COLO829 (cell line): ENCODE measurements around the gene AMDHD2.

Experiments used
- DNase-seq: peaks from one replicate; pipeline ENCODE4 v3.0.0; 2012; ENCODE audit warnings: low spot score

AMDHD2 gene

DNA sequence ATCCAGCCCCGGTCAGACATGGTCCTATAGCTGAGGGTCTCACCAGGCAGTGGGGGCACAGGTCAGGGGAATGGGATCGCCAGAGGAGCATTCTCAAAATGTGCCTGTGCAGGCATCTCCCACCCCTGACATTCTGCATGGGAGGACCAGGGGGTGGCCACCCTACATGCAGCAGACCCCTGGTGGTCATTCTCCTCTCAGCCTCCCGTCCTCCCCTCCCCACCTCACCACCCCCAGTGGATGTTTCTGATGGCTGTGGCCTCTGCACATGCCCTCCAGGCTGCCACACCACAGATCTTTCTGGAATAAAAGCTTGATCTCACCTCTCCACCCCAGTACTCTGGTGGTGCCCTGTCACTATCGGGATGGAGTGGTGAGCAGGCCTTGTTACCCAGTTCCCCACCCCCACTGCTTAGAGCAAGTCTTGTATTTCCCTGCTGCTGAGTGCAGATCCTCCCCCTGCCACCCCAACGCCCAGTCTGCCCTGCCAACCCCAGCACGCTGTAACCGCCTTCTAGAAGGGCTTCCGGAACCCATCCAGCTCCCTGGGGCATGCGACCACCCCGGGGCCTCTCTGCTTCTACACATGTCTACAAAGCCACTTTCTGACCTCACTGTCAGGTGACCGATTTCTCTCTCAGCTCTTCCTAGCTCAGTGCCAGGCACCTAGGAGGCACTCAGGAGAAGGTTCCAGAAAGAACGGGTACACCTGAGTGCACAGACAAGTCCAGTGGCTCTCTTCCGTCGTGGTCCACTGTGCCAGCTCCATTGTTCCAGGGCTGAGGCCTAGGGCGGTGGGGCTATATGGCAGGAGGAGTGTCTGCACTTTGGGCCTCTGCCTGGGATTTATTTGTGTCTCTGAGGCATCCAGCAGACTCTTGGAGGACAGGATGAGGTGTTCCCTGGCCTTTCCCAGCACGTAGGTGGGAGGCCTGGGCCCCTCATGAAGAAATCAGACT lies 36.0 kb upstream of the AMDHD2 start:
- no peak for DNase-seq

DNA sequence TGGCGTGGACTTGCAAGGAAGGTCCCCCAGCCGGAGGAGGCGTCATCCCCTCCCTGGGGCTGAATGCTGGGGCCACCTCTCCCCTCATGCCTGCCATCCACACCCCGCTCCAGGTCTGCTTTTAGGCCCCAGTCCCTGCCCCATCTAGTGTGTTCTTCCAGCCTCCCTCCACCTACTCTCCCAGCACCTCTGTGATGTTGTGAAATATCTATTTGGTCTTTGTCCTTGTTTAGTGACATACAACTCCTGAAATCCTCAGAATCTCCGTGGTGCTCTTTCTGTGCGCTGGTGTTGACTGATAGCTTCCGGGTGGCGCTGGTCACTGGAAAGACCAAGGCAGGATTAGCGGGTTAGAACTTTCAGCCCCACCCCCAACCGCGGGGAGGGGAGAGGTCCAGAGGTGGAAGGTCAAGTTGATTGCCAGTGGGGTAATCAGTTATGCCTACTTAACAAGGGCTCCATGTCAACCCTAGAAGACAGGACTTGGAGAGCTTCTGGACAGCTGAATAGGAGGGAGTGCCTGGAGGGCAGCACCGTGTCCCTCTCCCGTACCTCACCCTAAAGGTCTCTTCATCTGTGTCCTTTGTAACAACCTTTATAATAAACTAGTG lies 35.2 kb upstream of the AMDHD2 start:
- DNase-seq, result no peak

DNA sequence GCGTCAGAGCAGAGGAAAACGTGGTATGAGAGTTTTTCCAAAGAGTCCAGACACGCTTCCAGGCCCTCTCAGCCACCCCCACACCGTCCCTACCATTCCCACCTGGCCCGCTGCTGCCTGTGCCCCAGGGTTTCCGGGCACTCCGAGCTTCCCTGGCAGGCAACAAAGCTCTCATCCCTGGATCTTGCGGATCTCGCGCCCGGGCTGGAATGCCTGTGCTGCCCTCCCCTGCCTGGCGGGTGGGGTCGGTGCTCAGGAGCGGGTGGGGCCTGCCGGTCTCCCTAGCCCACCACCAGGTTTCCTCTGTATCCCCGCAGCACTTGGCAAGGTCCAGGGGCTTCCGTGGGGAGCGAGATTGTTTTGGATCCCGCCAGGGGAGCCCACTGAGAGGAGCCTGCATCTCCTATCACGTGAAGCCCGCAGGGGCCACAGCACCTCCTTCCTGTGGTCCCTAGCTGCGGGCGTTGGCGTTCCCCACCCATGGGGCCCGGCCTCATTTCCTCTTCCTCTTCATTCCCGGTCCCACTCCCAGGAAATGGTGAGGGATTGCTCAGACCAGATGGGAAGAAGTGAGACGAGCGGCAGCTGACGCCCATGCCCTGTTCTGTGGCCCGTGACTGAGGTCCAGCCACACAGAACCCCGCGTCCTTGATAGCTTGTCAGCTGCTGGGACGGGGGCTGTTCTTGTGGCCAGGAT lies 34.2 kb upstream of the AMDHD2 start:
- no peak for DNase-seq

DNA sequence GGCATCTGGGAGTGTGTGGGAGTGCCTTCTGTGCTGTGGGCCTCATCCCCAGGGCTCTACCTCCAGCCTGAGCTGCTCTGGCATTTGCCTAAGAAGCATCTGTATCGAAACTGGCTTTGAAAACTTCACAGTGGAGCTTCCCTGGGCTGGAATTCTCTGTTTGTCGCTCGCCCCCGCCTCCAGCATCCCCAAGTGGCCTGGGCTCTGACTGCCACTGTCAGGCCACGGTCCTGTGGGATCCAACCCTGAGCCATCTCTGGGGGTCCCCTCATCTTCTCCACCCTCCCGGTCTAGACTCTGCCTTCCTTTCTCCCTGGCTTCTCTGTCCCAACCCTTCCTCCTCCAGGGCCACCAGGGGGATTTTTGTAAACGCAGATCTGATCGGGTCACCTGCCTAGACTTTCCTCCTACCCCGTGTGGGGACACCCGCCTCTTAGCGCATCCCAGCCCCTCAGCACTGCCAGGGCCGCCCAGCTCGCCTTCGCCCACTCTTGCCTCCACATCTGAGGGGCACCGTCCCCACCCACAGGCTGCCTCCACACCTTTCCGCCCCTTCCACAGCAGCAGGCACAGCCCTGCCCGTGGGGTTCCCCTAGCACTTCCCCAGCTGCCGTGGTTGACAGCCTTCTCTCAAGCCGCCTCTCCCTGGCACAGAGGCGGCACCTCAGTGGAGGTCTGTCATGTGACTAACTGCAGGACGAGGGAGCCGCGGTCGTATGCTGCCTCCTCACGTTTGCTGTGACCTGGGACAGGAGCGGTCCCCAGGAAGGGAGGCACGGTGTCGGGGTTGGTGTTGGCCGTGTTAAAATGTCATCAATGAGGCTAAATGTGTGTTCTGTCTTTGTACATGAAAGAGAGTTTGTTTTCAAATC lies 33.3 kb upstream of the AMDHD2 start:
- DNase-seq, result no peak

DNA sequence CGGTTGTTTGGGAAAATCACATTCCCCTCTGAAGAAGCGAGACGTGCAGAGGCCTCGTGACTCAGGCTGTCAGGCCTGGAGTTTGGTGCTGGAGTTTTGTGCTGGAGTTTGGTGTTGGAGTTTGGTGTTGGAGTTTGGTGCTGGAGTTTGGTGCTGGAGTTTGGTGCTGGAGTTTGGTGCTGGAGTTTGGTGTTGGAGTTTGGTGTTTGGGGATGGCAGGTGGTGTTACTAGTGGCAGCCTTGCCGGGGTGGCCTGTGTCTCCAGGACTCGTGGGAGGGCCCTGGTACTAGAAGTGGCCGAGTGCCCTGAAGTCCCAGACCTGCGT lies 32.7 kb upstream of the AMDHD2 start:
- DNase-seq, result no peak

DNA sequence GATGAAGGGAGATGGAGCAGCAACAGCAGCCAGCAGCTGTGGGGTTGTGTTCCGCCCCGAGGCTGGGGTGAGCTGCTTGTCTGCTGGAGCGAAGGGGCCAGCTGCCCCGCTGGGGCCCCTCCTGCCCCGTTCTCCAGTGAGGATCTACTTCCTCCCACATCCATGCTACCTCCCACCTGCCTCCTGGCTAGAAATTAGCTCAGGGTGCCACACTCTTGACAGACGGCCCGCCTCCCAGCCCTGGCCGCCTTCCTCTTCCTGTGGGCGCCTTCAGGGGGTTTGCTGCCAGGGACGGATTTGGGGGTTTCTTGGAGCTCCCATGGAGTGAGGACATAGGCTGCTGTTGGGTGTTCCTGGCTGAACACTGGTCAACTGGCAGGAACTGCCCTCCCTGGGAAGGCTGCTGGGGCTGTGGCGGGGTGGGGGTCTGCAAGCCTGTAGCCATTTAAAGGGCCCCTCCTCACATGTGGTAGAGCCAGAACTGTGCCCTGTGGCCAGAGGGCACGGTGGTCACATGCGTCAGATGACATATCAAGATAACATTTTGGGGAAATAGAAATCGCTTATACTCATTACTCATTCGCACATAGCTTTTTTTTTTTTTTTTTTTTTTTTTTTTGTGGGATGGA lies 32.2 kb upstream of the AMDHD2 start:
- DNase-seq, result no peak

DNA sequence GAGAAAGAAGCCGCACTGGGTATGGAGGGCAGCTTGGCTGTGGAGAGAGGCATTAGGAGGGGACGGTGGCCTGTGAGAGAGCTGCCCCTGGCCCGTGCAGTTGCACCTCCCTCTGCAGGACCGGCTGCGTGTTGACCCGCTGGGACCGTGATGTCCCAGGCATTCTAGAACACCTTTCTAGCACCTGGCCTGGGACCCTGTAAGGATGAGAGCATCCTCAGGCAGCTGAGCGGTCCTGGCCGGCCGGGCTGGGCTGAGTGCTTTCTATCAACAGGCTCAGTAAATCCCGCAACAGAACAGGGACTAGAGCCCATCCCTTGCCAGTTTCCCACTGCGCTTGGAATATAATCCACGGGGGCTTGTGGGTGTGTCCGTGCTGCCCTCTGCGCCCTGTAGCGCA lies 30.6 kb upstream of the AMDHD2 start:
- DNase-seq, result no peak

DNA sequence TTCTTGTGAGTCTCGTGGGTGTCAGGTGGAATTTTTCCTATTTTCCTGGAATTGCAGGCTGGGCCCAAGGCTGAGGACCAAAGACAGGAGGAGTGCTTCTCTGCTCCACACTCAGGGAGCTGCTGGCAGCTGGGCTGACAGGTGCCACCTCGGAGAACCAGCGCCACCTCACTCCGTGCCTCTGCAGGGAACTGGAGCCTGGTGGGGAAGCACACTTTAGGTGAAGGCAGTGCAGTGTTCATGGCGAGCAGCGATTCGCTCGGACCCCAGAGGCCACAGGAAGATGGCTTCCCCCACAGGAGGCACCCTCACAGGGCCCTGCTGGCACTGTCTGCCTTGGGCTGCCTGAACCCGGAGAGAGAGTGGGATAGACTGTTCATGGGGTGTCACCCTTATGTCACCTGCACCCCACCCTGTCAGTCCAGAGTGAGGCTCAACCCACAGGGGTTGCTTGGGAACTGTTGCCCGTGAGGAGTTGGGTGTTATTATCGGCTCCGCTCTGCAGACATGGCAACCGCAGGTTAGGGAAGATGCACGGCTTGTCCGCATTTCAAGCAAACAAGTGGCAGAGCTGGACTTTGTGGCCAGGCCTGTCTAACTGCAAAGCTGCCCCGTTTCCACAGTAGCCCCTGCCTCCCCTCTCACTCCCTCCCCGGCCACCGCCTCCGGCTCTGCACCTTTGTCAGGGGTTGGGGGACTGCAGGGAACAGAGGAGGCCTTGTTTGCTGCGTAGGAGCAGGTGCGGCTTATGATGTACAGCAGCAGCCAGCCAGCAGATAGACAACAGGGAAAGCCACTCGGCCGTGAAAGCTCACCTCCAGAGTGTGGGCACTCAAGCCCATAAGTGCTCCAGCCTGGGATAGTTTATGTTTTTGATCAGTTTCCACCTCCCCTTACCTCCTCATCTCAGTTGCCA lies 29.7 kb upstream of the AMDHD2 start:
- DNase-seq, result no peak

DNA sequence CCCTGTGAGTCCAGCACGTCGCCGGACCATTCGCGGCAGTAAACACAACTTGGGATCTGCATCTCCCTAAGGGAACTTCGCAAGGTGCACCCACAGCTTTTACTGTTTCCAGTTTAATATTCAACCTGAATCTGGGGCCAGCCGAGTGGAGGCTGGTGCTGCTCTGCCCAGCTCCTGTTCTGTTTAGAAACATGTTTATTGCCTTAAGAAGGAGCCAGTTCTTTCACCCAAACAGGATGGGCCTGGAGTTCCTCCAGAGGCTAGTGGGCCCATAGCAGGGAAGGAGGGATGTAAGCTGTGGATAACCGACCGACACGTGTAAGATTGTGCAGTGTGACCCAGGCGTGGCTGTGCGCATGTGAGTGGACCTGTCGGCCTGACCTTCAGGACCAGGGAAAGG lies 27.9 kb upstream of the AMDHD2 start:
- no peak for DNase-seq

DNA sequence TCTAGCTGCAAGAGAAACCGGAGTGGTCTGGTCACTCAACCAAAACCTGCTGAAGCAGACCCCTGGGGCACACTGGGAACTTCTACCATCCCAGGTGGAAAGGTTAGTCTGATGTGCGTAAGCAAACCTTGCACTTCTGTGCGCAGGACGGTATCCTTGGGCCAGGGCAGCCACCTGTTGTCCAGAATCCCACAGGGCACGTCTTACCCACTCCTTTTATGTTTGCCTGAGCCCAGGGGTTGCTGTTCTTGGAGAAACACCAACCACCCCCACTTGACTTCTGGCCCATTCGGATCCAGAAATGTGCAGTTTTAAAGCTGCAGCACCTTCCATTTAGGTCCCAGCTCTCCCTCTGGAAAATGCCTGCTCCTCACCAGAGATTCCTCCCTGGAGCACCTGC lies 26.6 kb upstream of the AMDHD2 start:
- no peak for DNase-seq

DNA sequence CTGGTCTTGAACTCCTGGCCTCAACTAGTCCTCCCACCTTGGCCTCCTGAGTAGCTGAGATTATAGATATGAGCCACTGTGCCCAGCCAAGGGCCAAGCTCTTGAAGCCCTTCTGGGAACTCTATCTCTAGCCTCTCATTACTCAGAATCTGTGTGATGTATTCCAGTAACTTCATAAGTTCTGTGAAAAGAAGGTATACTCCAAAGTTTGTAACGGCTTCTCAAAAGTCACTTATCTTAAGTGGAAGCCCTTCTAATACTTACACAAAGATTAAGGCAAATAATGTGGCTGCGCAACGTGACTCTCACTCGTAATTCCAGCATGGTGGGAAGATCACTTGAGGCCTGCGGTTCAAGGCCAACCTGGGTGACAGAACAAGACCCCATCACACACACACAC lies 25.6 kb upstream of the AMDHD2 start:
- no peak for DNase-seq

DNA sequence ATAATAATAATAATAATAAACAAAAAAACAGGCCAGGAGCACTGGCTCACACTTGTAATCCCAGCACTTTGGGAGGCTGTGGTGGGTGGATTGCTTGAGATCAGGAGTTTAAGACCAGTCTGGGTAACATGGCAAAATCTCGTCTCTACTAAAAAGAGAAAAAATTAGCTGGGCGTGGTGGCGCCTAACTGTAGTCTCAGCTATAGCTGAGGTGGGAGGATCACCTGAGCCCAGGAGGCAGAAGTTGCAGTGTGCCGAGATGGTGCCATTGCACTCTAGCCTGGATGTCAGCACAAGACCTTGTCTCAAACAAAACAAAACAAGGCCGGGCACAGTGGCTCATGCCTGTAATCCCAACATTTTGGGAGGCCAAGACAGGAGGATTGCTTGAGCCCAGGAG lies 25.1 kb upstream of the AMDHD2 start:
- DNase-seq, result no peak

DNA sequence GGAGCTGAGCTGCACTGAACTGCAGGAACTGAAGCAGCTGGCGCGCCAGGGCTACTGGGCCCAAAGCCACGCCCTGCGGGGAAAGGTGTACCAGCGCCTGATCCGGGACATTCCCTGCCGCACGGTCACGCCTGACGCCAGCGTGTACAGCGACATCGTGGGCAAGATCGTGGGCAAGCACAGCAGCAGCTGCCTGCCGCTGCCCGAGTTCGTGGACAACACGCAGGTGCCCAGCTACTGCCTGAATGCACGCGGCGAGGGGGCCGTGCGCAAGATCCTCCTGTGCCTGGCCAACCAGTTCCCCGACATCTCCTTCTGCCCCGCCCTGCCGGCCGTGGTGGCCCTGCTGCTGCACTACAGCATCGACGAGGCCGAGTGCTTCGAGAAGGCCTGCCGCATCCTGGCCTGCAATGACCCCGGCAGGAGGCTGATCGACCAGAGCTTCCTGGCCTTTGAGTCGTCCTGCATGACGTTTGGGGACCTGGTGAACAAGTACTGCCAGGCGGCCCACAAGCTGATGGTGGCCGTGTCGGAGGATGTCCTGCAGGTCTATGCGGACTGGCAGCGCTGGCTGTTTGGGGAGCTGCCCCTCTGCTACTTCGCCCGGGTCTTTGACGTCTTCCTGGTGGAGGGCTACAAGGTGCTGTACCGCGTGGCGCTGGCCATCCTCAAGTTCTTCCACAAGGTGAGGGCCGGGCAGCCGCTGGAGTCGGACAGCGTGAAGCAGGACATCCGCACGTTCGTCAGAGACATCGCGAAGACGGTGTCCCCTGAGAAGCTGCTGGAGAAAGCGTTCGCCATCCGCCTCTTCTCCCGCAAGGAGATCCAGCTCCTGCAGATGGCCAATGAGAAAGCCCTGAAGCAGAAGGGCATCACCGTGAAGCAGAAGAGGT lies 23.7 kb upstream of the AMDHD2 start:
- DNase-seq, result no peak

DNA sequence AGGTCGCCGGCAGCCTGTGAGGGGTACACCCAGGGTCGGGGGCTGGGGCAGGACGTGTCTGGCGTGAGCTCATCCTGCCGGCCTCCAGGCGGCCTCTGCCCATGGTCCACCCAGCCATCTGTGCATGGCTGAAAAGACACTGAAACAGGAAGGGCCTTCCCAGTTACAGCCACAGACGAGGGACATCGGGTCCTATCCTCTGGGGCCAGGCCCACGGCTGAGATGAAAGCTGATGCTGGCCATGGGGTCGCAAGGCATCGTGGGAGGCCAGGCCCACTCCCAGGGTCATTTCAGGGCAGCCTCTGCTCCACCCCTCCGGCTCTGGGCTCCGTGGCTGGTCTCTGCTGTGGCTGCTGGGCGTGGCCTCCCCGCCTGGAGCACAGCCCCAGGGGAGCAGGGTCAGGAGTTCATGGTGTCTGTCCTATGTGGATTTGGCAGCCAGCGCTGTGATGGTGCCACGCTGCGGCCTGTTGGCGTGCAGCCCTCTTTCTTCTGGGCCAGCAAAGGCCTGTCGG lies 23.0 kb upstream of the AMDHD2 start:
- no peak for DNase-seq

DNA sequence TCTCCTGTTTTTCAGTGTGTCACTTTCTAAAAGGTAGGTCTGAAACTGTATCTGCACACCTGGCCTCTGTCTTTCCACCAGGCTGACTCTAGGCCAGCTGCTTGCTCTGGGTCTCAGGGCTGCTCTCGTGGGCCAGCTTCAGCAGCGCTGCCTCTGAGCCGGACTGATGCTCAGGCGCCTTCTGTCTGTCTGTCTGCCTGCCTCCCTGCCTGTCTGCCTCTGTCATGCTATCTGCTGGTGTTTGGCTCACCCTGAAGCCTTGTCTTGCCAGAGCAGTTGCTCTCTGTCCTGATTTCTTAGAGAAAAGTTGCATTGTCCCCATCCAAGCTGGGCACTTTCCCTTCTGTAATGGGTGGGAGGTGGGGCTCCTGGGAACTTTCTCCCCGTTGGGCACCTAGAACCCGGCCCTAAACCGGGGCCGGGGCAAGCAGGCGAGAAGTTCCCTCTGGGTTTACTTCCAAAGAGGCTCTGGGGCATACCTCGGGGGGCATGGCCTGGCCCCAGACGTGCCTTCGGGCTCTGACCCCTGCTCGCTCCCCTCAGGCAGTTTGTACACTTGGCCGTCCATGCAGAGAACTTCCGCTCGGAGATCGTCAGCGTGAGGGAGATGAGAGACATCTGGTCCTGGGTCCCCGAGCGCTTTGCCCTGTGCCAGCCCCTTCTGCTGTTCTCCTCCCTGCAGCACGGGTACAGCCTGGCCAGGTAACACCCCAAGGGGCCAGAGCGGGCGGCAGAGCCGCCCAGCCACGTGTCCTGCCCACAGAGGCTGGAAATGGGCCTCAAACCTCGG lies 22.3 kb upstream of the AMDHD2 start:
- no peak for DNase-seq

DNA sequence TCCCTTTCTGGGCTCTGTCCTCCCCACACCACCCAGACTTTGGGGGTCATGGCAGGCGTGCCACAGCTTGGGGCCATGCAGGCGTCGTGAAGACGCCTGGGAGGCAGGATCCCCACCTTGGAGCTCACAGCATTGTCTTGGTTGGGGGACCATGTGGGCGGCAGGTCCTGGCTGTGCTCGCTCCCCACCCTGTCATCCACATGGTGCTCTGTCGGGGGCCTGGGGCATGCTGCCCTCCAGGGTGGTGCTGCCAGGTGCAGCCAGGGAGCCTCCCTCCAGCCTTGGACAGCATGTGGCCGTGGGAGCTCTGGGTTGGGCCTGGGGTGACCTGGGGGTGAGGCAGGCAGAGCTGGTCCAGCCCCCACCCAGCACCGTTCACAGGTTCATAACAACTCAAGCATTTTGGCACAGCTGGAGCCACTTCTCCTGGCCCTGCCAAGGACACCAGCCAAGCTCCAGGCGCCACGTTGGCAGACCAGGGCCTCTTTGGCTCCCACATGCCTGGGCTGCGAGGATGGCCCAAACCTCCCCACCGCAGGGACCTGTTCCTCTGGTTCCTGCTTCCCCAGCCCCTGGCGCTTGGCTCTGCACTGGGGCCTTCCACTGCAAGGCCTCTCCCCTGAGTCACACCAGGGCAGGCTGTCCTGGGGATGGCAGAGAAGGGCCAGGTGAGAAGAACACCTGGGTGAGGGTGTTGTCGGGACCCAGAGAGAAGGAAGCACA lies 21.5 kb upstream of the AMDHD2 start:
- no peak for DNase-seq

DNA sequence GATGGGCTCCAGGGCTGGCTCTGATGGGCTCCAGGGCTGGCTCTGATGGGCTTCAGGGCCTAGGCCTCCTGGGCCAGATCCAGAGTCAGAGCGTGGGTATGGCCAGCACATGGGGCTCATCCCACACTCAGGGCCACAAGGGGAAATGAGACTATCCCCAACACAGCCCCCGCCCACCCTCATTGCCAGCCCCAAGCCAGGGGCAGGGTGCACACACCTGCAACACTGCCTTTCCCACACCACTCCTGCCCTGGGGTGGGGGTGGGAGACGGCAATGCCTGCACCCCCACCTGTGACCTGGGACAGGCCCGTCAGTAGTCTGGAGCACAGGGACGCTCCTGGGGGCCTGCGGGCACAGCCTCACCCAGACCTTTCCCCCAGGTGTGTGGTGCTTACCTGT lies 20.7 kb upstream of the AMDHD2 start:
- no peak for DNase-seq

DNA sequence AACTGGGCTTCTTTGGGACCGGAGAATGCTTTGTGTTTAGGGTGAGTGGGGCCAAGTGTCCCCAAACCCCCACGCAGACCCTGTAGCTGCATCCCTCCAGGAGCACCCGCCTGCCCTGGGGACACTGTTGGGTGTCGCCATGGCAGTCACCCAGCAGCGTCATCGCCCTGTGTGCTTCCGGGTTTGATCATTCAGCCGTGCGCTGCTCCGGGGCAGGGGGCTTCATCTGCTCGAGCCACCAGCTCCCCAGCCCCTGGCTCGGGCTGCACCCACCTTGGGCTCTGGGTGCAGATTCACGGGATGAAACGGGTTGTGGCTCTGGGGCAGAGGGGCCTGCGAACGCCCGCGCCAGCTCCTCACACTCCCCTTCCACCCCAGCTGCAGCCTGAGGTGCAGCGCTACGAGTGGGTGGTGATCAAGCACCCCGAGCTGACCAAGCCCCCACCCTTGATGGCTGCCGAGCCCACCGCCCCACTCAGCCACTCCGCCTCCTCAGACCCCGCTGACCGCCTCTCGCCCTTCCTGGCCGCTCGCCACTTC lies 20.2 kb upstream of the AMDHD2 start:
- DNase-seq, result no peak
